ENCODE data around the gene SPATA20. TPM values are rescaled to one million over a fixed set of nuclear protein-coding genes. Genes with fewer than 3 reads are reported as not detected.

The SPATA20 gene
- total and polyA plus RNA-seq, 2 donors (not counting 3 experiments of a cell fraction or from before 2014, with no cell fraction given), result 42.3 to 51.5 TPM

DNA sequence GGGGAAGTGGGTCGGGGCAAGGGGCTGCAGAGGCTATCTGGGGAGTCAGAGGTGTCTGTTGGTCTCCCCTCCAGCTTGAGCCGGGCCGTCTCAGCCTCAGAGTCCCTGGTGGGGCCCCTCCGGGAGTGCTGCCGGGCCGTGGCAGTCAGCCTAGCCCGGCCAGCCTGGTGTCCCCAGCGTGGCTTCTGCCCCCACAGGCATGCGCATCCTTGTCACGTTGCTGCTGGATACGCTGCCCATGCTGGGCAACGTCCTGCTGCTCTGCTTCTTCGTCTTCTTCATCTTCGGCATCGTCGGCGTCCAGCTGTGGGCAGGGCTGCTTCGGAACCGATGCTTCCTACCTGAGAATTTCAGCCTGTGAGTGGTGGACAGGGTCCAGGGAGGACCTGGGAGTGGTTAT lies 24.7 kb downstream of the SPATA20 start:
- Histone ChIP-seq H3K9me3 (replicated peaks; ENCODE audit: control insufficient read depth, insufficient read depth, low read length) (no peaks in the 10 kb centered on the region), H4K20me1 (replicated peaks; ENCODE audit: control insufficient read depth, extremely low read depth, insufficient read depth, low read length) (no peaks in the 10 kb centered on the region), H3K4me2 (ENCODE audit: insufficient read depth, low read length) (no peak overlapping the region), H3K27ac (ENCODE audit: insufficient read depth, low read depth, low read length) (no peak overlapping the region), H3K4me3 (replicated peaks in 1 of 3; ENCODE audit: insufficient read depth in 1 of 3, low read depth in 1 of 3, low read length in 3 of 3) (no peak overlapping the region), H3K4me1 (ENCODE audit: control insufficient read depth, extremely low read depth, insufficient read depth, low read length) (no peaks in the 10 kb centered on the region), H3K9me1 (replicated peaks; ENCODE audit: control insufficient read depth, extremely low read depth, insufficient read depth, low read length) (no peaks in the 10 kb centered on the region), H3K79me2 (ENCODE audit: control insufficient read depth, insufficient read depth, low read length) (no peaks in the 10 kb centered on the region), H3K9ac (replicated peaks; ENCODE audit: extremely low read depth, insufficient read depth, low read length) (no peak overlapping the region), H3K27me3 (ENCODE audit: control insufficient read depth in 2 of 2, insufficient read depth in 2 of 2, low read length in 2 of 2) (peaks cover 0 to 3% of the 10 kb centered on the region in 2 experiments), H3K36me3 (ENCODE audit: control insufficient read depth in 2 of 2, extremely low read depth in 1 of 2, insufficient read depth in 2 of 2, low read length in 2 of 2) (no peaks in the 10 kb centered on the region), H2AFZ (ENCODE audit: low read depth, low read length) (no peak overlapping the region)
- FAIRE-seq (no peak), DNase-seq (ENCODE audit: low read depth, low spot score) (no peak)
- no peak for TF ChIP-seq JUN (IDR thresholded peaks at IDR 0.05; ENCODE audit: borderline replicate concordance, insufficient read depth, insufficient read length, low read depth)
- TF ChIP-seq, protein P1, sequence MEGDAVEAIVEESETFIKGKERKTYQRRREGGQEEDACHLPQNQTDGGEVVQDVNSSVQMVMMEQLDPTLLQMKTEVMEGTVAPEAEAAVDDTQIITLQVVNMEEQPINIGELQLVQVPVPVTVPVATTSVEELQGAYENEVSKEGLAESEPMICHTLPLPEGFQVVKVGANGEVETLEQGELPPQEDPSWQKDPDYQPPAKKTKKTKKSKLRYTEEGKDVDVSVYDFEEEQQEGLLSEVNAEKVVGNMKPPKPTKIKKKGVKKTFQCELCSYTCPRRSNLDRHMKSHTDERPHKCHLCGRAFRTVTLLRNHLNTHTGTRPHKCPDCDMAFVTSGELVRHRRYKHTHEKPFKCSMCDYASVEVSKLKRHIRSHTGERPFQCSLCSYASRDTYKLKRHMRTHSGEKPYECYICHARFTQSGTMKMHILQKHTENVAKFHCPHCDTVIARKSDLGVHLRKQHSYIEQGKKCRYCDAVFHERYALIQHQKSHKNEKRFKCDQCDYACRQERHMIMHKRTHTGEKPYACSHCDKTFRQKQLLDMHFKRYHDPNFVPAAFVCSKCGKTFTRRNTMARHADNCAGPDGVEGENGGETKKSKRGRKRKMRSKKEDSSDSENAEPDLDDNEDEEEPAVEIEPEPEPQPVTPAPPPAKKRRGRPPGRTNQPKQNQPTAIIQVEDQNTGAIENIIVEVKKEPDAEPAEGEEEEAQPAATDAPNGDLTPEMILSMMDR (IDR thresholded peaks at IDR 0.05; ENCODE audit: extremely low read depth in 1 of 2, insufficient read depth in 1 of 2, low read depth in 1 of 2, low read length in 2 of 2), result no peak
- TF ChIP-seq, protein P2, sequence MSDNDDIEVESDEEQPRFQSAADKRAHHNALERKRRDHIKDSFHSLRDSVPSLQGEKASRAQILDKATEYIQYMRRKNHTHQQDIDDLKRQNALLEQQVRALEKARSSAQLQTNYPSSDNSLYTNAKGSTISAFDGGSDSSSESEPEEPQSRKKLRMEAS (IDR thresholded peaks at IDR 0.05; ENCODE audit: insufficient read depth, insufficient read length), result no peak
- TF ChIP-seq GATA2 (IDR thresholded peaks at IDR 0.05; ENCODE audit: insufficient read depth, insufficient read length, low read depth, low read length), result no peak
- TF ChIP-seq EZH2 (IDR thresholded peaks at IDR 0.05; ENCODE audit: borderline replicate concordance, low read depth, low read length, severe bottlenecking), result no peak
- no peak for TF ChIP-seq FOS (IDR thresholded peaks at IDR 0.05; ENCODE audit: borderline replicate concordance, insufficient read depth, low read length)
- TF ChIP-seq MYC (IDR thresholded peaks at IDR 0.05; ENCODE audit: low read depth, low read length), result no peak
- TF ChIP-seq POLR2A (IDR thresholded peaks at IDR 0.05; ENCODE audit: low read depth, low read length), result no peak
- no peak for TF ChIP-seq POLR2AphosphoS5 (IDR thresholded peaks at IDR 0.05; ENCODE audit: insufficient read depth, low read depth, low read length)
- ChIA-PET POLR2A (no interaction called here), CTCF (no interaction called here)
- intact Hi-C loops (cut with micrococcal nuclease), result no loop called here
- BruUV-seq (replicated peaks), result no TSS peak
- dilution Hi-C loops (cut with MboI; ENCODE audit: extremely low pct_ligation_motif_present, low sequenced_read_pairs), result no loop called here

Measured in endothelial cell of umbilical vein (primary cell).